GM12892 (cell line): ENCODE results near the gene COL4A1.

Source experiments
- POLR2A ChIP-seq: IDR thresholded peaks from 2 replicates; pipeline ENCODE4 v1.6.1; 2011; ENCODE audit warnings: low read depth, low read length, control low read depth
- POLR2AphosphoS5 ChIP-seq: IDR thresholded peaks from 2 replicates; pipeline ENCODE4 v1.6.1; 2011; ENCODE audit warnings: low read depth, low read length, control low read depth

DNA sequence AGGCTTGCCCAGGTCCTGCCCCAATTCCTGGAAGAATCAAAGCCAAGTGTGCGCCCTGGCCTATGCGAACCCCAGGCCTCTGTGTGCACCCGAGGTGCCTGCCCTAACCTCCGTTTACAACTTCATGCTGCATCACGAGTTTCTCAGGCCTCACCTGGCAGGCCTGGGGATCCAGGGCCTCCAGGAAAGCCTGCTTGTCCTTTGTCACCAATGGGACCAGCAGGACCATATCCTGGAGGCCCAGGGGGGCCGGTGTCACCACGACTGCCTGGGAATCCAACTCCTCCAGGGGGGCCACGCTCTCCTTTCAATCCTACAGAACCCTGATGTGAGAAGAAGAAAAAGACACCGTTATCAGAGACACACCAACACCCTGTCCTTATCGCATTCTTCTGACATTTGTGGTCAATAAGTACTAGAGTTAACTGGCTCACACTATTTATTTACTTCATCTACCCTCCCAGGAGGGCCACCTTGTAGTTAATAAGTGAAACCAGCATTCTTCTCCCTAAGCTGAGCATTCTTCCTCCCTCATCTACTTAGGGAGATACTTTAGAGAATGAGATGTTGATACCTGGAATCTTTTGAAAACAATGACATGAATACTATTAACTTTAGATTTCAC lies 120.6 kb downstream of the COL4A1 start:
- TF ChIP-seq POLR2A (no peak), POLR2AphosphoS5 (no peak)
